GM11168 (cell line): Measurements from ENCODE around the gene SLC52A1.
"Not testable (repeated sequence)": the region's sequence is repeated elsewhere in the genome, so short reads cannot be mapped to it uniquely, and the experiment has no call there.

Experiments
- in situ Hi-C: fragments of 300-500 bp; cut with MboI; formaldehyde crosslinking; loops from one replicate; pipeline ENCODE4 v1.12.0; 2022; ENCODE audit warnings: low sequenced_read_pairs; ENCODE audit not compliant: unreplicated experiment

Gene SLC52A1

GRCh38 chr17:5035315-5035714 lies at the start of gene SLC52A1:
TSS of gene SLC52A1 (minus strand) at chr17:5035426. CDS start at chr17:5034606, 820 bp downstream.
- in situ Hi-C loops, result no loop called here

DNA sequence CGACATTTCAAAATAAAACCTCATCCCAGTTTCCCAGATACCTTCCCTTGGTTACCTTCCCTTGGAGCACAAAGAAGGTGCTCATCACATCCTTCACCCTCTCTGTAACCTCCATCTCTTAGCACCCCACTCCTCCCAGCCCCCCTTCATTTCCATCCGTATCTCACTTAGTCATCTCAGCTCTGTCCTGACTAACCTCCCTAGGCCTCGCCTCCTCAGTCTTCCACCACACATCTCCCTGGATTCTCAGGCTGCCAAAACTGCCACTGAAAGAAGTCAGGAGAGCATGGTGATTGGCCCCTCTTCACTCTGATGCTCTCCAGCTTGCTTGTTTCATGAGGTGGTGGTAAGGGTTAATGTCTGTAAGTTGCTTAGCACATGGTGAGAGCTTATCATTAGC lies 45.4 kb upstream of the SLC52A1 start:
- in situ Hi-C loops, result no loop called here

- in situ Hi-C loops, result no loop called here
Observed at GRCh38 chr17:5078106-5079028, 43.1 kb upstream of the SLC52A1 start, which contains the start of gene ZFP3. TSS of gene ZFP3 (plus strand) at chr17:5078467. CDS start at chr17:5091505, 13,038 bp downstream.

GRCh38 chr17:5077781-5078105 lies 42.5 kb upstream of the SLC52A1 start:
- in situ Hi-C loops, result no loop called here

- in situ Hi-C loops, result not testable (repeated sequence)
Observed at GRCh38 chr17:5077275-5077674, 42.0 kb upstream of the SLC52A1 start.

- in situ Hi-C loops, result not testable (repeated sequence)
Observed at GRCh38 chr17:5075472-5075871, 40.2 kb upstream of the SLC52A1 start.

GRCh38 chr17:5069724-5070123 lies 34.5 kb upstream of the SLC52A1 start:
- in situ Hi-C loops, result loop anchor here (10.0 kb wide), 1 partner anchor 95 kb away; no protein-coding TSS in a partner anchor

DNA sequence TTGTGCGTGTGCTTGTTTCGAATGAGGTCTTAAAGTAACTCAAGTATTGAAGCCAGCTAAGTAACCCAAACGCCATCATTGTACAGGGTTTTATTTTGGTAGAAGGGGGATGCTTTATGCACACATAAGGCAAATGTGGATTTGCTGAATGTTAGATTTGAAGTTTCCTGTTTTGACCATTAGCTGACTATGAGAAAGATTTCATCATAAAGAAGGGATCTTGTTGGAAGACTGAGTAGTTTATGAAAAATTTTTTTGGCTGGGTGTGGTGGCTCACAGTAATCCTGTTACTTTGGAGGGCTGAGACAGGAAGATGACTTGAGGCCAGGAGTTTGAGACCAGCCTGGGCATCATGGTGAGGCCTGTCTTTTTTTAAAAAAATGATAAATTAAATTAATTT lies 33.0 kb upstream of the SLC52A1 start:
- in situ Hi-C loops, result loop anchor here (10.0 kb wide), 1 partner anchor 93 kb away; no protein-coding TSS in a partner anchor

- in situ Hi-C loops, result loop anchor here (10.0 kb wide), 1 partner anchor 90 kb away; no protein-coding TSS in a partner anchor
Observed at GRCh38 chr17:5065227-5065744, 30.1 kb upstream of the SLC52A1 start.

DNA sequence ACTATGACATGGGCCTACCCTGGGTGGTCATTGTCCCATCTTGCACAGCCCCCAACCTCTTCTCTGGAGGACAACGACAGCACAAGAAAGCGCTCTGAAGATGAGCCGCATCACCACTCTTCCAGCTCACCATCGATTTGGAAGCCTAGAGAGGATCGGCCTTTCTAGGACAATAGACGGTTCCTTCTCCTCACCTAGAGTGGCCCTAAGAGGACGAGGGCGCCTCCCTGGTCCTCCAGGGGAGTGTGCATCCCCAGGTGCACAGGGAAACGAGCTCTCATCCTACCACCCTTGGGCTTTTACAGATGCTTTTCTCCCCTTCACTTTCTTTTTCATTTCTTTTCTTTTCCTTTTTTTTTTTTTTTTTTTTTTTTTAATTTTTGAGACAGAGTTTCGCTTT lies 20.3 kb upstream of the SLC52A1 start:
- in situ Hi-C loops, result no loop called here

DNA sequence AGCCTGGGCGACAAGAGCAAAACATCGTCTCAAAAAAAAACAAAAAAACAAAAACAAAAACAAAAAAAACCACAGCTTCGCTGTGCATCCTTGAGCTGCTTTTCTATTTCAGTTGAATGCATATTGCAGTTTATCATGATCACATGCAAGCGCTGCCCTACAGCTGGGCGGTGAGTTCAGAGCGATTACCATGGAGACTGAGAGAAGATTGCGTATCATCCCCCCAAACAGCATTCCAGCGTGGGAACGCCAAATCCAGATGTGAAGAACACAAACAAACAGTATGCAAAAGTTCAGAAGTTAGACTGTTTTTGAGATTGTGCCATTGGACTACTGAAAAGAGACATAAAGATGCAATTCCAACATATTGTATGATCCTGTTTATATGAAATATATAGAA lies 15.1 kb upstream of the SLC52A1 start:
- in situ Hi-C loops, result no loop called here

DNA sequence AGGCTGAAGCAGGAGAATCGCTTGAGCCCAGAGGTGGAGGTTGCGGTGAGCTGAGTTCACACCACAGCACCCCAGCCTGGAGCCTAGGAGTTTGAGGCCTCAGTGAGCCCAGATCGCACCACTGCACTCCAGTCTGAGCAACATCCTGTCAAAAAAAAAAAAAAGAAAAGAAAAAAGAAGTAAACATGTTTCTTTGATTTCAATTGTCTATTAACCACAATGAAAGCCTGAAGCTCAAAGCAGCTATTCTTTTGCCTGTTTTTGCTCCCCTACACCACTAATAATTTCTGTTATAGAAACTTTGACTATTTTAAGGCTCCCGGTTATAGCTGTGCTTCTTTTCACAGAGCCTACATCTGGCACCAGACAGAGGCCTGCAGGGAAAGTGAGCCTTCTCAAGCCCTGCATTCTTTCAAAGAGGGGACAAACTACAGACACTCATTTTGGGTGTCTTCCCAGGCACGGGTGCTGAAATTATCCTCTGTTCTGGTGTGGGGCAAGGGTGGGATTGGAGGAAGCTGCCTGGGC lies 14.2 kb upstream of the SLC52A1 start:
- in situ Hi-C loops, result no loop called here

DNA sequence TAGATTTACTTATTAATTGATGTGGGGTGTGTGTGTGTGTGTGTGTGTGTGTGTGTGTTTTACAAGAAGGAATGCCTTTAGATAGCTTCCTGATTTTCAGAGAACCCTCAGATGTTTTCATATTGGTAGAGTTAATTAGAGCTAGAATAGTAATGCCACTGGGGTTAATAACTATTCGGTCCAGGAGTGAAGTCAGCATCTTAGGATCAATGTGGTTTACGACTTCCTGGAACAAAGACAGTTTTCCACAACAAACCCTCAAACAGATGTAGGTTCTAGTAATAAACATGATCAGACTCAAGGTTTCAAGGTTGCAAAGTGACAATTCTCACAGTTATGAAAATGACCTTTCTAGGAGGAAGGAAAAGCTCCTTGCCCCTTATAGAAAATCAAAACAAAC lies 12.2 kb upstream of the SLC52A1 start:
- in situ Hi-C loops, result no loop called here

DNA sequence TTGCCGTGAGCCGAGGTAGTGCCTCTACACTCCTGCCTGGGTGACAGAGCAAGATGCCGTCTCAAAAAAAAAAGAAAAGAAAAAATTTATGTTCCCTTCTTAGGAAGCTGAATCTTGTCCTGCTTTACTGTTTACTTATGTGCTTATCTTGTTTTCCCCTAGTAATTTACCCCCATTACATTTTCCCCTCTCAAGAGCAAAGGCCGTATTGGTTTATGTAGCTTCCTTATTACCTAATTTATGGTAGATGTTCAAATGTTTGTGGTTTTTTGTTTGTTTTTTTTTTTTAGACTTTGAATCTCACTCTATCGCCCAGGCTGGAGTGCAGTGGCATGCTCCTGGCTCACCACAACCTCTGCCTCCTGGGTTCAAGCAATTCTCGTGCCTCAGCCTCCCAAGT lies 10.3 kb upstream of the SLC52A1 start:
- in situ Hi-C loops, result no loop called here

DNA sequence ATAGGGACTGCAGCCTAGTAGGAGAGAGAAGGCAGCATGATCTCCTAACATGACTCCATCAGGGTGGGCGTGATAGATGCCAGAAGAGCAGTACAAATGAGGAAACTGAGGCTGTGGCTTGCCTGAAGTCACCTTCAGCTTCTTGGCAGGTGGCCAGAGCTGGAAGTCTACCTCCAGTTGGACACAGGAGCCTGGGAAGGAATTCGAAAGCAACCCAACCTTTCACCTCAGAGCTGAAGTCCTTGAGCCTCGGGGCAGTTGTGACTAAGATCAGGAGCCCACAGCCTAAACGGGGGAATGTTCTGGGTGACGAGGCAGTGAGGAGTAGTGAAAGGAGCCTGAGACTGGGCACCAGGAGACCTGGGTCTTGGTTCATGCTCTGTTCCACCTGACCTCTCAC lies 9.4 kb upstream of the SLC52A1 start:
- in situ Hi-C loops, result no loop called here

GRCh38 chr17:5043524-5043923 lies 8.3 kb upstream of the SLC52A1 start:
- in situ Hi-C loops, result no loop called here

GRCh38 chr17:5042157-5043022 lies 7.2 kb upstream of the SLC52A1 start:
- in situ Hi-C loops, result no loop called here

DNA sequence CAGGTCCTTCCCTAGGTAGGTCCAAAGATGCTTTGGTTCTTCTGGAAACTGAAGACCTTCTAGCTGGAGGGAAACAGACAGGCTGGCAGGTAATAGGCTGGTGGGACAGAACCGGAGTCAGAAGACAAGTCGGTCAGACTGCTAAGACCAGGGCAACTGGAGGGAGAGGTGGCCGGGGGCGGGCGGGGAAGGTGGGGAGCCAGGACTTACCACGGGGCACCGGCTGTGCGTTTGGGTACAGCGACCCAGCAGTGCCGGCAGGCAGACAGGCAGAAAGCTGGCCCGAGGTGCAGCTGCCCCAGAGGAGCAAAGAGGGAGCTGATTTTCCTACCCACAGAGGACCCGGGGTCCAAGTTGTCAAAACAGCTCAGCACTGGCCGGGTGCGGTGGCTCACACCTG lies 575 bp downstream of the SLC52A1 start:
- in situ Hi-C loops, result no loop called here

DNA sequence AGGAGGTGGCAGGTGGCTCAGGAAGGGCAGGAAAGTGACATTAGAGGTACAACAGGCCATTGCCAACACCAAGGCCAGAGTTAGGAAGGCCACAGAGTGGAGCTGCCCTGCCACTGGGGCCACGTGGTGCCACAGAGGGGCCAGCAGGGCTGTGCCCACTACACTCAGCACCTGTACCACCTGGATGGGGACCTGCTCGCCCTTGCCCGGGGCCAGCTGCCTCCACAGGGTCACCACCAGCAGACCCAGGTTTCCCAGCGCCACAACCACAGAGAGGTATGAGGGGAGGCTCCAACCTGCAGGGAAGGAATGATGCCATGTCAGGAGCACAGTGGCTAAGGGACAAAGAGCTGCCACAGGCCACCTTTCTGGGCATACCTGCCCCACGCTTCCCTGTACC lies 1.2 kb downstream of the SLC52A1 start:
- in situ Hi-C loops, result no loop called here

DNA sequence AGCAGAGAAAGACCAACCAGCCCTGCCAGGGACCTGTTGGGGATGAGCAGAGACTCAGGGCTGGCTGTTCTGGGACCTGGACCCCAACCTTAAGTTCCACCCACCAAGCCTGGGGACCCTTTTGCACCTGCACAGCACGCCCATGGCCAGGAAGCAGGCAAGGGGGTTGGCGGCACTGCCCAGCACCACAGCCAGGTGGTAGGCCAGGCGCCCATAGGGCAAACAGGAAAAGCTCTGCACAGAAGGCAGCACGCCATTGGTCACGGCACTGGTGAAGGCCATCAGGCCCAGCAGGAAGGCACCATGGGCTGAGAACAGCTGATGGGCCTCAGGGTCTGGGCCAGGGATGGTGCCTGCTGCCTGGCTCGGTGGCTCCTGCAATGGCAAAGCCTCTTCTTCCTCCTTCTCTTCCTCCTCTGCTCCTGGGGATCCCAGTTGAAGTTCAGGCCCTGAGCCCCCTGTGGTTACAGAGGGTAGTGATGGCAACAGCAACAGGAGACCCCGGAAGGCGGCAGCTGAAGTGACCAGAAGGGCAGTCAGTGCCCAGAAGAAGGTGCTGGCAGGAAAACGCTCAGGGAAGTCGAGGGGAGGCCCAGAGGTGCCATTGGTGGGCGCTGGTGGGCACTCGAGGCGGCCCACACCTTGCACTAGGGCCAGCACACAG lies 1.7 kb downstream of the SLC52A1 start:
- in situ Hi-C loops, result no loop called here
